NCI-H345 treated with DMSO at 0.1 percent for 48 hours (cell line): Measurements from ENCODE around the gene CCNQ.

Source experiments
- DNase-seq: peaks from one replicate; lab custom pipeline; 2025; ENCODE audit not compliant: unreplicated experiment; lab: John Stamatoyannopoulos, UW

CCNQ gene

DNA sequence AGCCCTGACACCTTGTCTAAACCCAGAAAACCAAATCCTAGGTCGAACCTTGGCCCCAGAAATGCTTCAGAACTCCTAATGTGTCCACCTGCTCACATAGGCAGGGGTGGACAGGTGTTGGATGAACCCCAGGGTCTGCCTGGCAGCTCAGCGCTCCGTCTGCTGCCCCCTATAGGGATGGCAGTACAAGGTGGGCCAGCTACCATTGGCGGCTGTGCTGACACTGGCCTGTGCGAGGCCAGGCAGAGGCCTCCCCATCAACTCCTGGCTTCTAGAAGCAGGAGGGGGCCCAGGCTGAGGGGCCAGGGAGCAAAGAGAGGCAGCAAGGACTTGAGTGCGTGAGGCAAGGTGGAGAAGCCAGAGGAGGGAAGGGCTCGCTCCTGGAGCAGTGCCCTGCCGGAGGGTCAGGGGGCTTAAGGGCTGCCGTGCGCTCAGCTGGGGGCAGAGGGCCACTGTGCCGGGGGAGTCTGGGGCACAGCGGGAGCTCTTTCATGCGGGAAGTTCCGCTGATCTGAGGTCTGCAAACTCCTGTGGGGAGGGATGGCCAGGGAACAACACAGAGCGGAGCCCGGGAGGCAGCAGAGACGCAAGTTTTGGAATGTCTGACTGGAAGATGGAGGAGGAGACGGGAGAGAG, 20.6 kb downstream of the CCNQ start:
- no peak for DNase-seq

DNA sequence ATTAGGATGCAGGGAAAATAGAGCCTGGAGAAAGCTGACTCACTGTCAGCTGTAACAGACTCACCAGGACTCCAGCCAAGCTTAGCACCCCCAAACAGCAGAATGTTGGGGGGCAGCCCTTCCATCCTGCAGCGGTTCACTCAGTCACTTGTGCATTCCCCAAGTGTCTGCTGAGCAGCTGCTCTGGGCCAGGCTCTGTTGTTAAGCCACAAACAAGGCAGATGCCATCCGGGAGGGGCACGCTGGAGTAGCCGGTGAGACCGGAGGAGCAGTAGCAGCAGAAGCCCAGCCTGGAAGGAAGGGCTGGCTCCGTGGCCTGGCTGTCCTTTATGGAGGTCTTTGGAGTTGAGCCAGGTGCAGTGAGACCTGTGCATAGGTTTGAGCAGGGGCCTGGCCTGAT, 22.0 kb downstream of the CCNQ start:
- DNase-seq, result no peak

DNA sequence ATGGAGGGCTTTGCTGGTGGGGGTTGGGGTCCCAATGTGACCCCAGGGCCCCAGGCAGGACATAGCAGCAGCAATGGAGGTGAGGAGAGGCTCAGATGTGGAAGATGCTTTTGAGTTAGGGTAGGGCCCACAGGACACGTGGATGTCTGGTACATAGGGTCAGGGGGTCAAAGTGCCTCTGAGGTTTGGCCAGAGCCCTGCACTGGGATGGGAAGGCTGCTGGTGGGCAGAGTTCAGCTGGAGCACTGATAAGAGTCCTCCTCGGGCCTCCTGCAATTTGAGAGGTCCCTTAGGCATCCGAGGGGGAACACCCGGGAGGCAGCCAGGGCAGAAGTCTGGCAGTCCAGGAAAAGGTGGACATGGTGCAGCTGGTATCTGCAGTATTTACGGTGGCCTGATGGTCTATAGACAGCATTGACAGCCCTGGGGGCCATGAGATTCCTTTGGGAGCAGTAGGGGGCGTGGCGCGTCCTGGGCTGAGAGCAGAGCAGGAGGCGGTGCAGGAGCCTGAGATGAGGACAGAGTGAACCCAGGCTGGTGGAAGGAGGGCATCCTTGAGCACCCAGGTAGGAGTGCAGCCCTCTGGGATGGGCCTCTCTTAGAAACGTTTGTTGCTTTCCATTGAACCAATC, 22.6 kb downstream of the CCNQ start:
- DNase-seq, result no peak

DNA sequence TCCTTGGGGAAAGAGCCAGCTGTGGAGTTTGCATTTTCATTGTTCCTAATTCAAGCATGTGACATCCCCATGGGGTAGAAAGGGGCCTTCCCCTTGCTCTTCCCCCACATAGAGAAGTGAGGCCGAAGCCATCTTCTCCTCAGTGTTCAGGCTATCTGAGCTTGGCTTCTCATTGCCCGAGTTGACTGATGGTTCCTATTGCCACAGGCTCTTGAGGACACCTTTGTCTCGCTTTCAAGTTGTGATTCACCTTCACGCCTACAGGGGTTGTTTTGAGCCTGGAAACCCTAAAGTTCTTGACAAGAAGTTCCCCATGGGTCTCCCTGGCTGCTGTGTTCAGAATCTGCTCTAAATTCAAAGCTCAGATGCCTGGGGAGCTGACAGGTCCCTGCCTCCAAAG, 25.0 kb downstream of the CCNQ start:
- no peak for DNase-seq

DNA sequence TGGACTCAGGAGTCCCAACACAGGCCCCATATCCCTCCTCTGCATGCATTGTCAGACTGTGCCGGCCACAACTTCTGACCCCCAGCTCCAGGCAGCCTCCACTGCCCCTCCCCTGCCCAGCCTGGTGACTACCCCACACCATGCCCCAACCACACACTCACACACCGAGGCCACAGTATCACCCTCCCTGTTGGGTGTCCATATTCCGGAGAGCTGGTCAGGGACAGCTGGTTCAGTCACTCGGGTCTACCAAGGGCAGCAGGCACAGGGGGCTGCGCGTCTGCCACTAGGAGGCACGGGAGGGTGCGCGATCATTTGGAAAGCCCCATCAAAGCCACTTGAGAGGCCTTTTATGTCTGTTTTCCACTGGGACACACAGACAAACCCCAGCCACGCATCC, 26.3 kb downstream of the CCNQ start:
- no peak for DNase-seq

GRCh38 chrX:153571534-153571908, 27.4 kb downstream of the CCNQ start:
- DNase-seq, result no peak

- DNase-seq, result no peak
Observed at GRCh38 chrX:153569475-153569874, 29.5 kb downstream of the CCNQ start.

DNA sequence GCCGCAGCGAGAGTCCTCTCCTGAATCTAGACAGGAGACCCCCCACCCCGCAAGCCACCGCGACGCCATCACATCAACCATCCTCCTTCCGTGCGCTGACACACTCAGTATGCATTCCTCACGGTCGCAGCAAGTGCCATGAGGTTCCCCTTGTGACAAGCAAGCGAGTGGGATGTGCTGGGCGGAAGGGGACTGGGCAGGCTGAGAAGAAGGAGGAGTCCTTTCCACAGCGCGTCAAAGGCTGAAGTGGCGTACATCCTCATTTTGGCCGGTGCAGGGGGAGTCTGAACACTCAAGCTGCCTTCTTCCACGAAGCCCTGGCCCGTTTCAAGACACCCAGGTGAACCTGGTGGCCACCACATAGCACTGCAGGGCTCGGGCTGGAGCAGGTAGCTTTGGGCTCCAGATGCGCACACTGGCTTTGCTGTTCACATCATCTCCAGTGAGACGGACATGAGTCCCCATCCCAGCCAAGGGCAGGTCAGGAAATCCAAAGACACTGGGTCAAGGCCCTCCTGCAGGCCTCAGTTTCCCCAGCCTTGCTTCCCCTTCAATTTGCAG, 30.4 kb downstream of the CCNQ start:
- DNase-seq, result no peak

GRCh38 chrX:153565996-153566580, 32.9 kb downstream of the CCNQ start:
- no peak for DNase-seq

- DNase-seq, result no peak
Observed at GRCh38 chrX:153564047-153564606, 34.8 kb downstream of the CCNQ start.

GRCh38 chrX:153562546-153562945, 36.4 kb downstream of the CCNQ start:
- no peak for DNase-seq

DNA sequence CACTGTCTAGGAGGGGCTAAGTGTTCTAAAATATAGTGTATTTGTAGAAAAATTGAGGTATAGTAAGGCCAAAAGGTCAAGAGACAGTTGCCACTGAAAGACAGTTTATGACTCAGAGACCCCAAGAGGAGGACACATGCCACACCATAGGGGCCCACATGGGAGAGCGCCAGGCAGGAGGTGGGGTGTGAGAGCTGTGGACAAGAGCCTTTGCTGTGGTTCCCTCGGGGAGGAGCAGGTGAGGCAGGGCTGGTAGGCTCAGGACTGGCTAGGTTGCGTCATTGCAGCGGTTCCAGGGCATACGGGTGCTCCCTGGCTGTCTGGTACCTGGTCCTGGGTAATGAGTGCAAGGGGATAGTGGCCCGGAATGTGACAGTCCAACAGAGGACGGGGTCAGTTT, 37.6 kb downstream of the CCNQ start:
- DNase-seq, result no peak

GRCh38 chrX:153560466-153560865, 38.5 kb downstream of the CCNQ start:
- DNase-seq, result no peak

GRCh38 chrX:153560000-153560399, 38.9 kb downstream of the CCNQ start:
- DNase-seq, result no peak

DNA sequence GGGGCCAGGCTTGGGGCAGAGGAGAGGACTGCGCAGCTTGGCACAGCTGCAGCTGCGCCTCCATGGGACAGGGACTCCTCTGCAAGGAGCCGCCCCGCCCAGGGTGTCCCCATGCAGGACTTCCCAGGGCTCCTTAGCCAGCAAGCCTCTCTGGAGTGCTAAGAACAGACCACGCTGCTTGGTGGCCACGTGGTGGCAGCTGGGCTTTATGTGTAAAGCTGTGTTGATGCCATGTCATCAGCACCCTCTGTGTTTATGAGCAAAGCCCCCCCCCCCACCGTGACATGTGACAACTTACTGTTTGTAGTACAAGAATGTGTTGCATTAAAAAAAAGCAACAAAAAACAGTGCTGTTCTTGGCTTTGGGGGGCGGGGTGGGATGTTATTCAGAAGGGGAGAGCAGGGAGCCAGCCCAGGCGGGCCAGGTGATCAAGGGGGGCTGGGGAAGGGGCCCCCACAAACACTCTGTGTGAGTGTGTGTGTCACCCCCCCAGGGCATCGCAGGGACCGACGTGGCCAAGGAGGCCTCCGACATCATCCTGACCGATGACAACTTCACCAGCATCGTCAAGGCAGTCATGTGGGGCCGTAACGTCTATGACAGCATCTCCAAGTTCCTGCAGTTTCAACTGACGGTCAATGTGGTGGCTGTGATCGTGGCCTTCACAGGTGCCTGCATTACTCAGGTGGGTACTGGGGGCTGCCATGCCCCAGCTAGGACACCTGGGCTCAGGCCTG, 41.2 kb downstream of the CCNQ start:
- no peak for DNase-seq

GRCh38 chrX:153556767-153557166, 42.2 kb downstream of the CCNQ start:
- no peak for DNase-seq

- DNase-seq, result peak; percentile 6
Observed at GRCh38 chrX:153554519-153555167, 44.3 kb downstream of the CCNQ start.

- DNase-seq, result no peak
Observed at GRCh38 chrX:153551135-153551534, 47.8 kb downstream of the CCNQ start.

- DNase-seq, result no peak
Observed at GRCh38 chrX:153549807-153550206, 49.1 kb downstream of the CCNQ start.

- DNase-seq, result no peak
Observed at GRCh38 chrX:153549231-153549630, 49.7 kb downstream of the CCNQ start.

GRCh38 chrX:153547195-153547594, 51.7 kb downstream of the CCNQ start:
- no peak for DNase-seq
